ENCODE data around the gene ST3GAL3. TPM values are rescaled to one million over a fixed set of nuclear protein-coding genes. Genes with fewer than 3 reads are reported as not detected.

Gene ST3GAL3
- total RNA-seq, 1 donor from 2014 or later = 24.3 TPM

- POLR2A ChIA-PET = interaction anchor here (0.7 kb wide), 1 partner anchor 402 kb away, joined by 14 read pairs; no protein-coding TSS in a partner anchor
- CTCF ChIA-PET = no interaction called here
- Mint-ChIP-seq H3K27ac (no peak overlapping the region), H3K36me3 (ENCODE audit: low read depth) (peaks cover 46% of the 10 kb centered on the region), H3K9me3 (no peaks in the 10 kb centered on the region), H3K27me3 (no peaks in the 10 kb centered on the region), H3K4me1 (no peaks in the 10 kb centered on the region), H3K4me3 (no peak overlapping the region)
- no peak for TF ChIP-seq CTCF (IDR thresholded peaks at IDR 0.05)
- intact Hi-C loops (cut with micrococcal nuclease) = no loop called here
- ATAC-seq (ENCODE audit: low read depth) (no peak), DNase-seq (no peak)
These were observed 8.1 kb upstream of the ST3GAL3 start for GRCh38 chr1:43699281-43699680.

- TF ChIP-seq CTCF (IDR thresholded peaks at IDR 0.05) = no peak
- no peaks in the 10 kb centered on the region for H3K9me3 Mint-ChIP-seq
- H3K27me3 Mint-ChIP-seq = no peaks in the 10 kb centered on the region
- ATAC-seq (ENCODE audit: low read depth) (no peak), DNase-seq (no peak)
- H3K36me3 Mint-ChIP-seq (ENCODE audit: low read depth) = peaks cover 56% of the 10 kb centered on the region
- no peak overlapping the region for H3K4me3 Mint-ChIP-seq
- H3K27ac Mint-ChIP-seq = no peak overlapping the region
- ChIA-PET CTCF (interaction anchor here (1.4 kb wide), 1 partner anchor 231 kb away, joined by 4 read pairs; no protein-coding TSS in a partner anchor), POLR2A (no interaction called here)
- intact Hi-C loops (cut with micrococcal nuclease) = loop anchor here (10.0 kb wide), 1 partner anchor 479 kb away; no protein-coding TSS in a partner anchor
- peaks cover 31% of the 10 kb centered on the region for H3K4me1 Mint-ChIP-seq
These were observed 3.5 kb upstream of the ST3GAL3 start for GRCh38 chr1:43703836-43704235.

GRCh38 chr1:43704838-43705237, 2.5 kb upstream of the ST3GAL3 start:
- Mint-ChIP-seq H3K4me3 (no peak overlapping the region), H3K27me3 (no peaks in the 10 kb centered on the region), H3K27ac (peak overlapping the region; percentile 56), H3K4me1 (peaks cover 33% of the 10 kb centered on the region), H3K9me3 (no peaks in the 10 kb centered on the region), H3K36me3 (ENCODE audit: low read depth) (peaks cover 52% of the 10 kb centered on the region)
- POLR2A ChIA-PET = no interaction called here
- no peak for TF ChIP-seq CTCF (IDR thresholded peaks at IDR 0.05)
- CTCF ChIA-PET = interaction anchor here (1.4 kb wide), 2 partner anchors 230 kb away, joined by 4 read pairs; no protein-coding TSS in a partner anchor
- ATAC-seq (ENCODE audit: low read depth) = no peak
- no peak for DNase-seq
- intact Hi-C loops (cut with micrococcal nuclease) = loop anchor here (5.0 to 10.0 kb wide), 4 partner anchors 480 to 967 kb away; partner anchors contain the start of genes ARMH1, CFAP57, DMAP1 and EBNA1BP2

GRCh38 chr1:43705334-43705733, 2.0 kb upstream of the ST3GAL3 start:
- no peak for DNase-seq
- H3K4me1 Mint-ChIP-seq = peaks cover 33% of the 10 kb centered on the region
- peak overlapping the region; percentile 56 for H3K27ac Mint-ChIP-seq
- POLR2A ChIA-PET = no interaction called here
- H3K9me3 Mint-ChIP-seq = no peaks in the 10 kb centered on the region
- H3K36me3 Mint-ChIP-seq (ENCODE audit: low read depth) = peaks cover 50% of the 10 kb centered on the region
- peak overlapping the region; percentile 86 for H3K4me3 Mint-ChIP-seq
- CTCF ChIA-PET = interaction anchor here (1.4 kb wide), 1 partner anchor 229 kb away, joined by 4 read pairs; no protein-coding TSS in a partner anchor
- no peak for TF ChIP-seq CTCF (IDR thresholded peaks at IDR 0.05)
- no peak for ATAC-seq (ENCODE audit: low read depth)
- no peaks in the 10 kb centered on the region for H3K27me3 Mint-ChIP-seq
- intact Hi-C loops (cut with micrococcal nuclease) = loop anchor here (5.0 to 10.0 kb wide), 4 partner anchors 481 to 967 kb away; partner anchors contain the start of genes ARMH1, CFAP57, DMAP1 and EBNA1BP2

- Mint-ChIP-seq H3K4me3 (peak overlapping the region; percentile 86), H3K4me1 (peaks cover 33% of the 10 kb centered on the region), H3K36me3 (ENCODE audit: low read depth) (peaks cover 48% of the 10 kb centered on the region), H3K9me3 (no peaks in the 10 kb centered on the region), H3K27ac (no peak overlapping the region), H3K27me3 (no peaks in the 10 kb centered on the region)
- no peak for TF ChIP-seq CTCF (IDR thresholded peaks at IDR 0.05)
- ChIA-PET CTCF (interaction anchor here (1.4 kb wide), 1 partner anchor 229 kb away, joined by 4 read pairs; no protein-coding TSS in a partner anchor), POLR2A (interaction anchor here (0.6 to 1.7 kb wide), 2 partner anchors 56 to 656 kb away, joined by 6 to 28 read pairs; partner anchors contain the start of gene KDM4A)
- DNase-seq (no peak), ATAC-seq (ENCODE audit: low read depth) (no peak)
- intact Hi-C loops (cut with micrococcal nuclease) = loop anchor here (2.0 to 10.0 kb wide), 6 partner anchors 55 to 1249 kb away; partner anchors contain the start of genes ARMH1, CFAP57, DMAP1 and EBNA1BP2
These were observed 1.2 kb upstream of the ST3GAL3 start for GRCh38 chr1:43705982-43706597.
